A673 (cell line): Measurements from ENCODE around the gene DCLK1. TPM values are rescaled to one million over a fixed set of nuclear protein-coding genes. Genes with fewer than 3 reads are reported as not detected.

Experiments
- BruUV-seq: library from RNA; stranded (reverse); fragments of 400-500 nt; replicated peaks from 2 replicates; lab custom pipeline; 2021; lab: Mats Ljungman, UMichigan
- CTCF ChIA-PET: fragments of 300-600 bp; sonication (Branson Sonifier 250); formaldehyde crosslinking; loops from one replicate; lab custom pipeline; 2022; ENCODE audit warnings: antibody characterized with exemption; lab: Charles Lee
- POLR2A ChIA-PET: fragments of 300-600 bp; sonication (Branson Sonifier 250); formaldehyde crosslinking; loops from one replicate; lab custom pipeline; 2022; ENCODE audit warnings: antibody characterized with exemption; ENCODE audit not compliant: low non-redundant PET; lab: Charles Lee
- DNase-seq: peaks from one replicate; pipeline ENCODE4 v3.0.0-alpha.2; 2015; ENCODE audit warnings: low spot score
- H3K27ac ChIP-seq: fragments of 200-600 bp; sonication (generic); 2 replicates; pipeline ENCODE4 v1.5.1; 2016; ENCODE audit warnings: mixed run types, low read depth, mild to moderate bottlenecking, mixed read lengths, antibody characterized with exemption, low read length; ENCODE audit not compliant: poor library complexity, severe bottlenecking
- H3K27me3 ChIP-seq: fragments of 200-600 bp; sonication (generic); replicated peaks from 2 replicates; pipeline ENCODE4 v1.6.1; 2017; ENCODE audit warnings: mixed run types, low read depth, mild to moderate bottlenecking, mixed read lengths, antibody characterized with exemption, low read length; ENCODE audit not compliant: insufficient read depth, poor library complexity
- H3K36me3 ChIP-seq: fragments of 200-600 bp; sonication (generic); 2 replicates; pipeline ENCODE4 v1.6.1; 2016; ENCODE audit warnings: mixed run types, mild to moderate bottlenecking, mixed read lengths, antibody characterized with exemption, low read length; ENCODE audit not compliant: insufficient read depth, poor library complexity, severe bottlenecking
- H3K4me1 ChIP-seq: fragments of 200-600 bp; sonication (generic); 2 replicates; pipeline ENCODE4 v1.6.1; 2017; ENCODE audit warnings: mixed run types, mild to moderate bottlenecking, mixed read lengths, antibody characterized with exemption, low read length; ENCODE audit not compliant: insufficient read depth, poor library complexity, severe bottlenecking
- H3K4me3 ChIP-seq: fragments of 200-600 bp; sonication (generic); 2 replicates; pipeline ENCODE4 v1.5.1; 2016; ENCODE audit warnings: low read depth, mixed run types, mild to moderate bottlenecking, mixed read lengths, low read length; ENCODE audit not compliant: poor library complexity, severe bottlenecking
- H3K9me3 ChIP-seq: fragments of 200-600 bp; sonication (generic); 2 replicates; pipeline ENCODE4 v1.6.1; 2016; ENCODE audit warnings: mixed run types, low read depth, mild to moderate bottlenecking, mixed read lengths, antibody characterized with exemption, low read length; ENCODE audit not compliant: poor library complexity, severe bottlenecking
- EZH2 ChIP-seq: fragments of 200-600 bp; sonication (generic); IDR thresholded peaks from 2 replicates; pipeline ENCODE4 v1.6.1; 2017; ENCODE audit warnings: borderline replicate concordance, low read depth, mild to moderate bottlenecking, mixed read lengths, antibody characterized with exemption, low read length; ENCODE audit not compliant: poor library complexity, severe bottlenecking
- intact Hi-C: fragments of 100-400 bp; cut with micrococcal nuclease; formaldehyde crosslinking; loops from one replicate; pipeline ENCODE4 v1.10.0; 2022; ENCODE audit not compliant: unreplicated experiment
- total RNA-seq: library from RNA; stranded (reverse); gene quantifications from 2 replicates; pipeline ENCODE4 v1.2.3, GENCODE V29; 2021
- TF ChIP-seq, protein P1 (sequence below): fragments of 300-800, 200-600 bp; sonication (generic); conservative IDR thresholded peaks from 2 replicates; pipeline ENCODE4 v1.5.1; 2017; ENCODE audit warnings: low read depth, mild to moderate bottlenecking, antibody characterized with exemption, low read length, moderate library complexity, mixed read lengths

DCLK1 gene
- total RNA-seq, 1 experiment from 2014 or later = 11.2 TPM

DNA sequence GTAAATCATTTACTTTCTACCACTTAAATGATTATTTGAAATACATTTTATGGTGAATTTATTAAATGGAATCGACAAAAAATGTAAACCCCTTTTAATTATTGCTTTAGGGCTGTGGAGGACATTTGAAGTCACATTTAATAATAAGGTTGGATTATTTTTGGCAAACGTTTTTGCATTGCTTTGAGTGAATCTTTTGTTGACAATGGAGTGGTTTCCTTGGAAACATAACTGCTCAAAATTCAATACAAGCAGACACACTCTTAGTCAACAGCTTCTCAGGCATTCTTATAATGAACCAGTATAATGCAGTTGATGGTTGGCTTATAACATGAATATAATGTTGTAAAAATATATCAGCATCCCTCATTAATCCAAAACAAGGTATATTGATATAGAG, 104.7 kb downstream of the DCLK1 start:
- H3K27me3 ChIP-seq = no peaks in the 10 kb centered on the region
- H3K27ac ChIP-seq = no peak overlapping the region
- DNase-seq = no peak
- ChIA-PET CTCF (no interaction called here), POLR2A (no interaction called here)
- H3K4me1 ChIP-seq = peaks cover 13% of the 10 kb centered on the region
- no TSS peak for BruUV-seq
- H3K9me3 ChIP-seq = no peaks in the 10 kb centered on the region
- H3K36me3 ChIP-seq = no peaks in the 10 kb centered on the region
- TF ChIP-seq, protein P1, sequence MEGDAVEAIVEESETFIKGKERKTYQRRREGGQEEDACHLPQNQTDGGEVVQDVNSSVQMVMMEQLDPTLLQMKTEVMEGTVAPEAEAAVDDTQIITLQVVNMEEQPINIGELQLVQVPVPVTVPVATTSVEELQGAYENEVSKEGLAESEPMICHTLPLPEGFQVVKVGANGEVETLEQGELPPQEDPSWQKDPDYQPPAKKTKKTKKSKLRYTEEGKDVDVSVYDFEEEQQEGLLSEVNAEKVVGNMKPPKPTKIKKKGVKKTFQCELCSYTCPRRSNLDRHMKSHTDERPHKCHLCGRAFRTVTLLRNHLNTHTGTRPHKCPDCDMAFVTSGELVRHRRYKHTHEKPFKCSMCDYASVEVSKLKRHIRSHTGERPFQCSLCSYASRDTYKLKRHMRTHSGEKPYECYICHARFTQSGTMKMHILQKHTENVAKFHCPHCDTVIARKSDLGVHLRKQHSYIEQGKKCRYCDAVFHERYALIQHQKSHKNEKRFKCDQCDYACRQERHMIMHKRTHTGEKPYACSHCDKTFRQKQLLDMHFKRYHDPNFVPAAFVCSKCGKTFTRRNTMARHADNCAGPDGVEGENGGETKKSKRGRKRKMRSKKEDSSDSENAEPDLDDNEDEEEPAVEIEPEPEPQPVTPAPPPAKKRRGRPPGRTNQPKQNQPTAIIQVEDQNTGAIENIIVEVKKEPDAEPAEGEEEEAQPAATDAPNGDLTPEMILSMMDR = no peak
- no peak for TF ChIP-seq EZH2
- intact Hi-C loops = no loop called here
- H3K4me3 ChIP-seq = no peak overlapping the region

DNA sequence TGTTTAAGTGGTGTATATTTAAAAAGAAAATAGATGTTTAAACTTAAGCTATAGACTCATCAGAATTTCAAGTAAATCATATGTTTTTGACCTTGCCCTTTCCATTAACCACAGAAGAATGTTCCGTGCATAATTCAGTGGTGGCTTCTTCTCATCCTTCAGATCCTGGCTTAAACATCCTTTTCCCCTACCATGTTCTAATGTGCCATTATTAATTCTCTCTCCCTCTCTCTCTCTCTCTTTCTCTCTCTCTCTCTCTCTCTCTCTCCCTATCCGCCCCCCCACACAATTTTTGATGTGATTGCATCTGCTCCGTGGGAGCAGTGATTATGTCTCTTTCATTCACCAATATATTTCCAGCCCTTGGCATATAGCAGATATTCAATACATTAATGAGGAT, 116.4 kb downstream of the DCLK1 start:
- ChIA-PET POLR2A (no interaction called here), CTCF (no interaction called here)
- Histone ChIP-seq H3K4me3 (no peak overlapping the region), H3K36me3 (no peaks in the 10 kb centered on the region), H3K27ac (no peak overlapping the region), H3K9me3 (peaks cover 3% of the 10 kb centered on the region), H3K4me1 (no peaks in the 10 kb centered on the region), H3K27me3 (no peaks in the 10 kb centered on the region)
- DNase-seq = no peak
- BruUV-seq = no TSS peak
- intact Hi-C loops = no loop called here
- TF ChIP-seq EZH2 = no peak
- TF ChIP-seq, protein P1 = no peak

DNA sequence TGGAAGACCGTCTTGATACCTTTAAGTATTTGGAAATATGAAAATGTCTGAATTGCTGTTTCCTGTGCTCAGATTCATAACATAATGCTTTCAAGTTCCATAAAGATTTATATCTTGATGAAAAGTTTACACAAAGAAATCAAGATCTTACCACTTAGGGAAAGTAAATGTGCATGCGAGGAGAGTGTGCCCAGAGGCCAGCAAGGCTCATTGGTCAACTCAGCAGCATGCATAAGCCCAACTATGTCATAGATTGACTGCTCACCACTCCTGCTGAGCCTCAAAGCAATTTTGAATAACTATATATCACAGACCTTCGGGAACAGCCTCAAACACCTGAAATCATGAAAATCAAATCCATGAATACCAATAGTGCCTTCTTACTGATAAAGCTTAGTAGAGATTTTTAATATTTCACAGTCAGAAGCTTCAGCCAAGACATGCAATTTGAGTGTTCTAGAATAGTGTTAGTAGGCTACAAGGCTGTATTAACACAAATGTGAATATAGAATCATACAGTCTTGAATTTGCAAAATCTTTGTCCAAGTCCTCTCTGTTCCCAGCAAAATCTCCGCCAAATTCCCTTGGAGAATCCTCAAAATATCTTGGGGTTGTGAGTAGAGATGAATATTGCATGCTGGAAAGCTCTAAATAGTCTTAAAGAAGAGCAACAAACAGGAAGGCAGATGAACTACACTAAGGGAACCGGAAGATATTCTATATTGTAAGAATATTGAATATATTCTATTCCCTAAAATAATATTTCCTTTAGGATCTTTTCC, 124.1 kb downstream of the DCLK1 start:
- CTCF ChIA-PET = no interaction called here
- DNase-seq = no peak
- TF ChIP-seq EZH2 = no peak
- TF ChIP-seq, protein P1 = no peak
- H3K9me3 ChIP-seq = no peaks in the 10 kb centered on the region
- POLR2A ChIA-PET = no interaction called here
- no peaks in the 10 kb centered on the region for H3K27me3 ChIP-seq
- no peaks in the 10 kb centered on the region for H3K4me1 ChIP-seq
- H3K27ac ChIP-seq = no peak overlapping the region
- H3K4me3 ChIP-seq = no peak overlapping the region
- BruUV-seq = no TSS peak
- H3K36me3 ChIP-seq = no peaks in the 10 kb centered on the region
- intact Hi-C loops = no loop called here
